Keratinocyte (primary cell): ENCODE data around the gene OARD1. TPM values are rescaled to one million over a fixed set of nuclear protein-coding genes. Genes with fewer than 3 reads are reported as not detected.

Experiments used
- DNase-seq: peaks from one replicate; pipeline ENCODE4 v3.0.0-alpha.2; 2011; ENCODE audit warnings: low read depth, missing footprints, low spot score
- FAIRE-seq: peaks from 2 replicates; lab custom pipeline; 2011; peaks lifted over from hg19 to GRCh38; lab: Jason Lieb, UNC
- H2AFZ ChIP-seq: 2 replicates; pipeline ENCODE4 v1.6.0; 2012; ENCODE audit warnings: low read length, control low read depth, inconsistent platforms; ENCODE audit not compliant: control insufficient read depth
- H3K27ac ChIP-seq: 2 replicates; pipeline ENCODE4 v1.5.1; 2011; ENCODE audit warnings: low read length; ENCODE audit not compliant: control insufficient read depth, insufficient read depth
- H3K27me3 ChIP-seq: 3 replicates; pipeline ENCODE4 v1.6.0; 2011; ENCODE audit warnings: low read length; ENCODE audit not compliant: control insufficient read depth, insufficient read depth; ENCODE audit errors: extremely low read depth
- H3K36me3 ChIP-seq, 2 experiments: 2 replicates in 1 of 2; 3 replicates in 1 of 2; pipeline ENCODE4 v1.5.1; 2011; ENCODE audit warnings: low read length in 2 of 2, mild to moderate bottlenecking in 1 of 2; ENCODE audit not compliant: control insufficient read depth in 2 of 2, insufficient read depth in 2 of 2; ENCODE audit errors: extremely low read depth in 1 of 2
- H3K4me1 ChIP-seq: 3 replicates; pipeline ENCODE4 v1.5.1; 2011; ENCODE audit warnings: low read length; ENCODE audit not compliant: control insufficient read depth, insufficient read depth; ENCODE audit errors: extremely low read depth
- H3K4me2 ChIP-seq: 3 replicates; pipeline ENCODE4 v1.6.0; 2011; ENCODE audit warnings: low read depth, low read length; ENCODE audit not compliant: control insufficient read depth, insufficient read depth; ENCODE audit errors: extremely low read depth
- H3K4me3 ChIP-seq, 3 experiments: fragments of 200-600 bp in 1 of 3; sonication (generic) in 1 of 3; 2 replicates in 2 of 3; 3 replicates in 1 of 3; pipeline ENCODE4 v1.5.1; 2011 to 2016; ENCODE audit warnings: low read length in 3 of 3, mild to moderate bottlenecking in 3 of 3, control low read depth in 2 of 3, inconsistent platforms in 1 of 3, low read depth in 1 of 3, mixed read lengths in 1 of 3, mixed run types in 1 of 3, moderate library complexity in 1 of 3; ENCODE audit not compliant: control insufficient read depth in 2 of 3, insufficient read depth in 2 of 3; ENCODE audit errors: extremely low read depth in 1 of 3
- H3K79me2 ChIP-seq: 2 replicates; pipeline ENCODE4 v1.6.0; 2012; ENCODE audit warnings: low read length; ENCODE audit not compliant: control insufficient read depth, insufficient read depth
- H3K9ac ChIP-seq: 3 replicates; pipeline ENCODE4 v1.6.0; 2011; ENCODE audit warnings: low read length; ENCODE audit not compliant: control insufficient read depth, insufficient read depth; ENCODE audit errors: extremely low read depth
- H3K9me1 ChIP-seq: 3 replicates; pipeline ENCODE4 v1.6.0; 2011; ENCODE audit warnings: low read length; ENCODE audit not compliant: control insufficient read depth, insufficient read depth; ENCODE audit errors: extremely low read depth
- H3K9me3 ChIP-seq: 2 replicates; pipeline ENCODE4 v1.5.1; 2012; ENCODE audit warnings: low read depth, low read length; ENCODE audit not compliant: control insufficient read depth
- H4K20me1 ChIP-seq: 3 replicates; pipeline ENCODE4 v1.6.0; 2011; ENCODE audit warnings: low read length; ENCODE audit not compliant: control insufficient read depth, insufficient read depth; ENCODE audit errors: extremely low read depth
- EZH2 ChIP-seq: IDR thresholded peaks from one replicate; pipeline ENCODE4 v1.6.1; 2012; ENCODE audit warnings: inconsistent platforms, mild to moderate bottlenecking, low read length, moderate library complexity
- dilution Hi-C: fragments of 300-500 bp; cut with MboI; formaldehyde crosslinking; loops from one replicate; pipeline ENCODE4 v1.7.0; 2020; ENCODE audit warnings: low sequenced_read_pairs; ENCODE audit not compliant: extremely low pct_ligation_motif_present
- polyA plus RNA-seq, 5 experiments: library from polyadenylated mRNA; depleted of rRNA in 3 of 5; stranded (reverse) in 3 of 5; stranded (forward) in 1 of 5; unstranded in 1 of 5; fragments of >200 nt; gene quantifications; 1 replicate in 1 of 5; 2 replicates in 3 of 5; 3 replicates in 1 of 5; pipeline versions ENCODE4 v1.2.1 to v1.2.3, GENCODE V29; 2011 to 2012; ENCODE audit warnings: missing spikeins in 2 of 5, low read depth in 1 of 5, low replicate concordance in 1 of 5
- TF ChIP-seq, protein P1 (sequence below), 3 experiments: IDR thresholded peaks in 1 of 3; conservative IDR thresholded peaks in 1 of 3; optimal IDR thresholded peaks in 1 of 3; 2 replicates in 2 of 3; 3 replicates in 1 of 3; pipeline versions ENCODE3 to v1.5.1; 2011; ENCODE audit warnings: low read length in 3 of 3, mild to moderate bottlenecking in 3 of 3, moderate library complexity in 2 of 3, control low read depth in 1 of 3, inconsistent platforms in 1 of 3; ENCODE audit not compliant: insufficient read depth in 2 of 3; ENCODE audit errors: extremely low read depth in 1 of 3

The OARD1 gene
- polyA plus RNA-seq, 1 donor (not counting 4 experiments of a cell fraction or from before 2014, with no cell fraction given) = 20.3 TPM

GRCh38 chr6:41056768-41057490 is 15.2 kb downstream of the OARD1 start:
- Histone ChIP-seq H3K4me2 (no peak overlapping the region), H3K79me2 (no peaks in the 10 kb centered on the region), H3K36me3 (no peaks in the 10 kb centered on the region), H4K20me1 (no peaks in the 10 kb centered on the region), H3K9me3 (no peaks in the 10 kb centered on the region), H3K27me3 (no peaks in the 10 kb centered on the region), H2AFZ (no peak overlapping the region), H3K4me1 (peaks cover 14% of the 10 kb centered on the region), H3K9me1 (no peaks in the 10 kb centered on the region), H3K27ac (no peak overlapping the region), H3K9ac (no peak overlapping the region), H3K4me3 (no peak overlapping the region)
- TF ChIP-seq EZH2 = no peak
- no peak for FAIRE-seq
- dilution Hi-C loops = no loop called here
- DNase-seq = no peak

- H3K27ac ChIP-seq = no peak overlapping the region
- no peak for FAIRE-seq
- no peak overlapping the region for H3K4me3 ChIP-seq
- H3K36me3 ChIP-seq = no peaks in the 10 kb centered on the region
- peaks cover 14% of the 10 kb centered on the region for H3K4me1 ChIP-seq
- TF ChIP-seq EZH2 = no peak
- TF ChIP-seq, protein P1, sequence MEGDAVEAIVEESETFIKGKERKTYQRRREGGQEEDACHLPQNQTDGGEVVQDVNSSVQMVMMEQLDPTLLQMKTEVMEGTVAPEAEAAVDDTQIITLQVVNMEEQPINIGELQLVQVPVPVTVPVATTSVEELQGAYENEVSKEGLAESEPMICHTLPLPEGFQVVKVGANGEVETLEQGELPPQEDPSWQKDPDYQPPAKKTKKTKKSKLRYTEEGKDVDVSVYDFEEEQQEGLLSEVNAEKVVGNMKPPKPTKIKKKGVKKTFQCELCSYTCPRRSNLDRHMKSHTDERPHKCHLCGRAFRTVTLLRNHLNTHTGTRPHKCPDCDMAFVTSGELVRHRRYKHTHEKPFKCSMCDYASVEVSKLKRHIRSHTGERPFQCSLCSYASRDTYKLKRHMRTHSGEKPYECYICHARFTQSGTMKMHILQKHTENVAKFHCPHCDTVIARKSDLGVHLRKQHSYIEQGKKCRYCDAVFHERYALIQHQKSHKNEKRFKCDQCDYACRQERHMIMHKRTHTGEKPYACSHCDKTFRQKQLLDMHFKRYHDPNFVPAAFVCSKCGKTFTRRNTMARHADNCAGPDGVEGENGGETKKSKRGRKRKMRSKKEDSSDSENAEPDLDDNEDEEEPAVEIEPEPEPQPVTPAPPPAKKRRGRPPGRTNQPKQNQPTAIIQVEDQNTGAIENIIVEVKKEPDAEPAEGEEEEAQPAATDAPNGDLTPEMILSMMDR (optimal IDR thresholded peaks at IDR 0.05 in 1 of 3, IDR thresholded peaks at IDR 0.05 in 1 of 3, conservative IDR thresholded peaks at IDR 0.05 in 1 of 3; ENCODE audit: extremely low read depth in 1 of 3, insufficient read depth in 2 of 3, low read length in 3 of 3) = no peak
- no peak overlapping the region for H3K9ac ChIP-seq
- no peaks in the 10 kb centered on the region for H3K9me3 ChIP-seq
- H3K9me1 ChIP-seq = no peaks in the 10 kb centered on the region
- no peaks in the 10 kb centered on the region for H4K20me1 ChIP-seq
- DNase-seq = no peak
- dilution Hi-C loops = no loop called here
- H2AFZ ChIP-seq = no peak overlapping the region
- no peaks in the 10 kb centered on the region for H3K27me3 ChIP-seq
- no peak overlapping the region for H3K4me2 ChIP-seq
- H3K79me2 ChIP-seq = no peaks in the 10 kb centered on the region
Measured at GRCh38 chr6:41055149-41055548, 17.0 kb downstream of the OARD1 start.
